Lower lobe of right lung (tissue), 2 donors: Measurements from ENCODE around the gene IFNA7. TPM values are rescaled to one million over a fixed set of nuclear protein-coding genes. Genes with fewer than 3 reads are reported as not detected.

Source experiments
- ATAC-seq, 2 donors: fragments of 200-7000 bp; cut with Tn5 transposase; one replicate each; pipeline ENCODE4 v1.9.1; 2020 to 2022; ENCODE audit warnings: mild to moderate bottlenecking in 2 of 2, moderate library complexity in 2 of 2
- DNase-seq: peaks from one replicate; pipeline ENCODE4 v3.0.0-alpha.2; 2020
- H3K27ac ChIP-seq: fragments of 200-600 bp; one replicate; pipeline ENCODE4 v1.8.0; 2022
- H3K27me3 ChIP-seq: fragments of 200-600 bp; one replicate; pipeline ENCODE4 v1.8.0; 2022; ENCODE audit warnings: low read depth
- H3K36me3 ChIP-seq: fragments of 200-600 bp; one replicate; pipeline ENCODE4 v1.8.0; 2022; ENCODE audit warnings: mild to moderate bottlenecking
- H3K4me1 ChIP-seq: fragments of 200-600 bp; one replicate; pipeline ENCODE4 v1.8.0; 2022
- H3K4me3 ChIP-seq: fragments of 200-600 bp; one replicate; pipeline ENCODE4 v1.8.0; 2022; ENCODE audit warnings: mild to moderate bottlenecking
- H3K9me3 ChIP-seq: fragments of 200-600 bp; one replicate; pipeline ENCODE4 v1.8.0; 2022
- CTCF ChIP-seq: fragments of 200-600 bp; IDR thresholded peaks from one replicate; pipeline ENCODE4 v1.8.0; 2022; ENCODE audit warnings: antibody characterized with exemption, mild to moderate bottlenecking
- intact Hi-C: fragments of 100-400 bp; cut with DNase I; formaldehyde crosslinking; loops from one replicate; pipeline ENCODE4 v1.11.0; 2022
- total RNA-seq: library from RNA; stranded (reverse); fragmentation: NEBNext Ultra II Directional; extraction: Animal tissue kit (Norgen Biotek cat#: 25700); gene quantifications from one replicate; pipeline ENCODE4 v1.2.1, GENCODE V29; 2021
- donor health status: DM: no; HTN: yes; CAD: no; lungs with severe emphysema.

IFNA7 gene
- total RNA-seq, 1 donor from 2014 or later, result not detected

- Histone ChIP-seq H3K27me3 (no peaks in the 10 kb centered on the region), H3K27ac (no peak overlapping the region), H3K36me3 (no peaks in the 10 kb centered on the region), H3K4me1 (no peaks in the 10 kb centered on the region), H3K4me3 (no peak overlapping the region), H3K9me3 (no peaks in the 10 kb centered on the region)
- intact Hi-C loops, result no loop called here
- DNase-seq (no peak), ATAC-seq (no peak)
- no peak for TF ChIP-seq CTCF
These were observed 46.5 kb downstream of the IFNA7 start for GRCh38 chr9:21155501-21155900.

GRCh38 chr9:21154018-21154608 lies 47.9 kb downstream of the IFNA7 start:
- H3K36me3 ChIP-seq, result no peaks in the 10 kb centered on the region
- intact Hi-C loops, result no loop called here
- H3K9me3 ChIP-seq, result no peaks in the 10 kb centered on the region
- DNase-seq (peak; percentile 38), ATAC-seq (peak in 1 of 2 donors; percentile 63)
- H3K27me3 ChIP-seq, result no peaks in the 10 kb centered on the region
- peak; percentile 16 for TF ChIP-seq CTCF
- no peak overlapping the region for H3K4me3 ChIP-seq
- H3K27ac ChIP-seq, result no peak overlapping the region
- no peaks in the 10 kb centered on the region for H3K4me1 ChIP-seq

- DNase-seq (no peak), ATAC-seq (peak in 1 of 2 donors; percentile 39)
- intact Hi-C loops, result no loop called here
- H3K4me3 ChIP-seq, result no peak overlapping the region
- TF ChIP-seq CTCF, result no peak
- no peaks in the 10 kb centered on the region for H3K36me3 ChIP-seq
- no peaks in the 10 kb centered on the region for H3K4me1 ChIP-seq
- no peak overlapping the region for H3K27ac ChIP-seq
- H3K9me3 ChIP-seq, result peaks cover under 1% of the 10 kb centered on the region
- H3K27me3 ChIP-seq, result no peaks in the 10 kb centered on the region
These were observed 48.5 kb downstream of the IFNA7 start for GRCh38 chr9:21153336-21154017.

Other genes starting within 250 kb of the IFNA7 start
- 13.5 TPM for gene HACD4, start 170.6 kb downstream of the IFNA7 start, total RNA-seq
- gene IFNB1, start 124.3 kb downstream of the IFNA7 start, total RNA-seq, result not detected
- not detected for gene IFNW1, start 60.4 kb downstream of the IFNA7 start, total RNA-seq
- gene IFNA21, start 35.5 kb downstream of the IFNA7 start, total RNA-seq, result not detected
- not detected for gene IFNA4, start 14.6 kb downstream of the IFNA7 start, total RNA-seq
- not detected for gene IFNA10, start 4.9 kb upstream of the IFNA7 start, total RNA-seq
- not detected for gene IFNA16, start 15.1 kb upstream of the IFNA7 start, total RNA-seq
- gene IFNA17, start 26.0 kb upstream of the IFNA7 start, total RNA-seq, result not detected
- not detected for gene IFNA14, start 37.8 kb upstream of the IFNA7 start, total RNA-seq
- not detected for gene IFNA5, start 103.1 kb upstream of the IFNA7 start, total RNA-seq
- 22.7 TPM for gene KLHL9, start 133.2 kb upstream of the IFNA7 start, total RNA-seq
- not detected for gene IFNA6, start 148.7 kb upstream of the IFNA7 start, total RNA-seq
- 1.1 TPM for gene IFNA13, start 165.9 kb upstream of the IFNA7 start, total RNA-seq
- gene IFNA2, start 183.2 kb upstream of the IFNA7 start, total RNA-seq, result not detected
- gene IFNA8, start 206.9 kb upstream of the IFNA7 start, total RNA-seq, result not detected
- gene IFNA1, start 238.2 kb upstream of the IFNA7 start, total RNA-seq, result 0.62 TPM